Ascending aorta (tissue), 2 donors: ENCODE data around the gene DENND11. TPM values are rescaled to one million over a fixed set of nuclear protein-coding genes. Genes with fewer than 3 reads are reported as not detected.
A peak's percentile ranks its signal among the peaks of the same experiment; 100 is the strongest.

Experiments used
- DNase-seq, 2 donors: peaks; one replicate each; pipeline ENCODE4 v3.0.0-alpha.2; 2019; ENCODE audit warnings: low spot score in 2 of 2
- H3K27ac ChIP-seq, 2 donors: fragments of 200-600 bp; sonication (generic); one replicate each; pipeline ENCODE4 v1.5.1; 2016 to 2017; ENCODE audit warnings: mild to moderate bottlenecking in 1 of 2
- H3K27me3 ChIP-seq: fragments of 200-600 bp; sonication (generic); one replicate; pipeline ENCODE4 v1.5.1; 2017
- H3K36me3 ChIP-seq, 2 donors: fragments of 200-600 bp; sonication (generic); one replicate each; pipeline ENCODE4 v1.5.1; 2016
- H3K4me1 ChIP-seq, 2 donors: fragments of 200-600 bp; sonication (generic); one replicate each; pipeline ENCODE4 v1.5.1; 2016 to 2017; ENCODE audit warnings: mild to moderate bottlenecking in 1 of 2
- H3K4me3 ChIP-seq, 2 donors: fragments of 200-600 bp; sonication (generic); one replicate each; pipeline ENCODE4 v1.5.1; 2016 to 2017; ENCODE audit warnings: mild to moderate bottlenecking in 1 of 2
- H3K9me3 ChIP-seq, 2 donors: fragments of 200-600 bp; sonication (generic); one replicate each; pipeline ENCODE4 v1.5.1; 2016
- intact Hi-C: fragments of 100-400 bp; cut with DNase I; formaldehyde crosslinking; loops from one replicate; pipeline ENCODE4 v1.15.1; 2023
- total RNA-seq: library from RNA; depleted of rRNA; stranded (reverse); fragments of >200 nt; gene quantifications from one replicate; pipeline ENCODE4 v1.1.0, GENCODE V29; 2016
- TF ChIP-seq, protein P1 (sequence below), 3 experiments: fragments of 200-600 bp in 2 of 3; fragments of 450-650 bp in 1 of 3; sonication (generic) in 2 of 3; IDR thresholded peaks; one replicate each; pipeline ENCODE4 v1.5.1; 2016 to 2019; ENCODE audit warnings: antibody characterized with exemption in 3 of 3, mild to moderate bottlenecking in 1 of 3, moderate library complexity in 1 of 3

The DENND11 gene
- total RNA-seq, 1 donor from 2014 or later: 10.4 TPM

DNA sequence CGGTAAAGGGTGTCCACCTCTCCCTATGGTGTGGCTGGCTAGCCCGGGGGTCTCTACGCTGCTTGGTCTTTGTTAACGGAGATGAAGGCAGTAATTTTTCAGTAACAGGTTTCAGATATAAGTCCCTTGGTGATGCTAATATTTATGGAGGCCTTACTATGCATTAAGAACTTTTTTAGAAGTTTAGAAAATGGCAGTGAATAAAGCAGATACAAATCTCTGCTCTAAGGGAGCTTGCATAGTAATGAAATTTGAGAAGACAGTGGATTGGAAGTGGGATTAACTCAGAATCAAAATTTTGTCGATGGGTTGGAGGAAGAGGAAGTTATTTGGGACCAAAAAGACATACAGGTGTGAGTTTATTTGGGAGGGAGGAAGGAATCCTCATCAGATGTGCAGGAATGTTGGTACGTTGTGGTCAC, 36.6 kb upstream of the DENND11 start:
- peaks cover 22 to 25% of the 10 kb centered on the region in 2 donors for H3K36me3 ChIP-seq
- DNase-seq: no peak
- peaks cover 2 to 10% of the 10 kb centered on the region in 2 donors for H3K4me1 ChIP-seq
- no peaks in the 10 kb centered on the region for H3K9me3 ChIP-seq
- no peaks in the 10 kb centered on the region for H3K27me3 ChIP-seq
- TF ChIP-seq, protein P1, sequence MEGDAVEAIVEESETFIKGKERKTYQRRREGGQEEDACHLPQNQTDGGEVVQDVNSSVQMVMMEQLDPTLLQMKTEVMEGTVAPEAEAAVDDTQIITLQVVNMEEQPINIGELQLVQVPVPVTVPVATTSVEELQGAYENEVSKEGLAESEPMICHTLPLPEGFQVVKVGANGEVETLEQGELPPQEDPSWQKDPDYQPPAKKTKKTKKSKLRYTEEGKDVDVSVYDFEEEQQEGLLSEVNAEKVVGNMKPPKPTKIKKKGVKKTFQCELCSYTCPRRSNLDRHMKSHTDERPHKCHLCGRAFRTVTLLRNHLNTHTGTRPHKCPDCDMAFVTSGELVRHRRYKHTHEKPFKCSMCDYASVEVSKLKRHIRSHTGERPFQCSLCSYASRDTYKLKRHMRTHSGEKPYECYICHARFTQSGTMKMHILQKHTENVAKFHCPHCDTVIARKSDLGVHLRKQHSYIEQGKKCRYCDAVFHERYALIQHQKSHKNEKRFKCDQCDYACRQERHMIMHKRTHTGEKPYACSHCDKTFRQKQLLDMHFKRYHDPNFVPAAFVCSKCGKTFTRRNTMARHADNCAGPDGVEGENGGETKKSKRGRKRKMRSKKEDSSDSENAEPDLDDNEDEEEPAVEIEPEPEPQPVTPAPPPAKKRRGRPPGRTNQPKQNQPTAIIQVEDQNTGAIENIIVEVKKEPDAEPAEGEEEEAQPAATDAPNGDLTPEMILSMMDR (IDR thresholded peaks at IDR 0.05): no peak
- intact Hi-C loops: loop anchor here (2.0 to 5.0 kb wide), 3 partner anchors 36 to 186 kb away; partner anchors contain the start of genes AGK and DENND11
- H3K4me3 ChIP-seq: peak overlapping the region; percentile 70 to 73
- peak overlapping the region; percentile 70 to 81 for H3K27ac ChIP-seq

DNA sequence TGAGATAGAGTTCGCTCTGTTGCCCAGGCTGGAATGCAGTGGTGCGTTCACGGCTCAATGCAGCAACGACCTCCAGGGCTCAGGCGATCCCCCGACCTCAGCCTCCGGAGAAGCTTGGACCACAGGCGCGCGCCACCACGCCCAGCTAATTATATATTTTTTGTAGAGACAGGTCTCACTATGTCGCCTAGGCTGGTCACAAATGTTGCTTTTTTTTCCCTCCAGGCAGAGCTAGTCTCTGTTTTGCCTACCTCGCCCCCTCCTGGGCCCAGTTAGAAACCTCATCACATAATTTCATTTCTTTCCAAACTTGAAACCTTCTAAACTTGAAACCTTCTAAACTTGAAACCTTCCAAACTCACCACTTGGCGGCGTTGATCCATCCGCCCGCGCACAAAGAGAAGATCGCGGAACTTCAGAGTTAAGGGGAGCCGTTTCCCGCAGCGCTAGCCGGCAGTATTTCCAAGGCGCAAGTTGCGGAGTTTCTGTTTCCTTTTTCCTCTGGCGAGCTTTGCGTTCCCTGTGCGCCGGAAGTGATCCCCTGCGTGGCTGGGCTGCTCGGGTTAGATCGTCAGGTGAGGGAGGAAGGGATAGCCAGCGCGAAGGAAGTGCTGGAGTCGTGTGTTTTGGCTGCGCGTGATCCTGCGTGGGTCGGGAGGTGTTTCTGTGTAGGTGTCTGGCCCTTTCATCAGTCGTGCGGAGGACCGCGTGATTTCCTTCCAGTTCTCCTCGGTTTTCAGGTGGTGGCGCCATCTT, 36.0 kb upstream of the DENND11 start, which contains the start of gene SSBP1:
TSS of gene SSBP1 (plus strand) at position 523 of the 756 bp plus-strand sequence. CDS start 809 bp downstream, outside the sequence.
- peaks cover 17 to 19% of the 10 kb centered on the region in 2 donors for H3K36me3 ChIP-seq
- H3K4me3 ChIP-seq: peak within 1 kb of the TSS; percentile 70 to 73
- H3K27ac ChIP-seq: peak within 1 kb of the TSS; percentile 70 to 81
- DNase-seq: peak; percentile 59 to 95
- no peaks in the 10 kb centered on the region for H3K9me3 ChIP-seq
- H3K27me3 ChIP-seq: no peaks in the 10 kb centered on the region
- intact Hi-C loops: loop anchor here (2.0 to 5.0 kb wide), 4 partner anchors 35 to 186 kb away; partner anchors contain the start of genes AGK and DENND11
- peaks cover 2 to 10% of the 10 kb centered on the region in 2 donors for H3K4me1 ChIP-seq
- TF ChIP-seq, protein P1 (IDR thresholded peaks at IDR 0.05): peak; percentile 74 to 79 (median 76)

DNA sequence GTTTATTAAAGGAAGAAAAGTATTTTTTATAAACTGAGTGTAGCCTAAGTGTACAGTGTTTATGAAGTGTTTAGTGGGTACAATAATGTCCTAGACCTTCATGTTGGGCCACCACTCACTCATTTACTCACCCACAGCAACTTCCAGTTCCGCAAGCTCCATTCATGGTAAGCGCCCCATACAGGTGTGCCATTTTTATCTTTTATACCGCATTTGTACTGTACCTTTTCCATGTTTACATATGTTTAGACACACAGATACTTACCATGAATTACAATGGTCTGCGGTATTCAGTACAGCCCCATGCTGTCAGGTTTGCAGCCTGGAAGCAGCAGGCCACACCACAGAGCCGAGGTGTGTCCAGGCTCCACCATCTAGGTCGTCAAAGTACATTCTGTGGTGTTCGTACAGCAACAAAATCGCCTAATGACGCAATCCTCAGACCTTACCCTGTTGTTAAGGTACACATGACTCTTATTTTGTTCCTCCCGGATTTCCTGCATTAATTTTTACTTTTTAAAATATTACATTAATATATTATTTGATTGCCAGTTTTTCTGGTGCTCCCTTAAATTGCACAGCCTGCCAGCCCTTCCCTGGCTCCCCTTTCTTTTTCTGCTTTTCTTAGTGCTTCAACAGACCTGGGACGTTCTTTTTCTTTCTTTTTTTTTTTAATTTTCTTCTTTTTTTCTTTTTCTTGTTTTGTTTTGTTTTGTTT, 35.3 kb upstream of the DENND11 start:
- TF ChIP-seq, protein P1 (IDR thresholded peaks at IDR 0.05): no peak
- H3K27me3 ChIP-seq: no peaks in the 10 kb centered on the region
- intact Hi-C loops: loop anchor here (2.0 to 5.0 kb wide), 2 partner anchors 80 to 185 kb away; partner anchors contain the start of gene AGK
- H3K4me1 ChIP-seq: peaks cover 2 to 10% of the 10 kb centered on the region in 2 donors
- H3K4me3 ChIP-seq: peak overlapping the region; percentile 70 to 73
- H3K9me3 ChIP-seq: no peaks in the 10 kb centered on the region
- H3K36me3 ChIP-seq: peaks cover 9 to 12% of the 10 kb centered on the region in 2 donors
- DNase-seq: no peak
- H3K27ac ChIP-seq: peak overlapping the region; percentile 70 to 81

DNA sequence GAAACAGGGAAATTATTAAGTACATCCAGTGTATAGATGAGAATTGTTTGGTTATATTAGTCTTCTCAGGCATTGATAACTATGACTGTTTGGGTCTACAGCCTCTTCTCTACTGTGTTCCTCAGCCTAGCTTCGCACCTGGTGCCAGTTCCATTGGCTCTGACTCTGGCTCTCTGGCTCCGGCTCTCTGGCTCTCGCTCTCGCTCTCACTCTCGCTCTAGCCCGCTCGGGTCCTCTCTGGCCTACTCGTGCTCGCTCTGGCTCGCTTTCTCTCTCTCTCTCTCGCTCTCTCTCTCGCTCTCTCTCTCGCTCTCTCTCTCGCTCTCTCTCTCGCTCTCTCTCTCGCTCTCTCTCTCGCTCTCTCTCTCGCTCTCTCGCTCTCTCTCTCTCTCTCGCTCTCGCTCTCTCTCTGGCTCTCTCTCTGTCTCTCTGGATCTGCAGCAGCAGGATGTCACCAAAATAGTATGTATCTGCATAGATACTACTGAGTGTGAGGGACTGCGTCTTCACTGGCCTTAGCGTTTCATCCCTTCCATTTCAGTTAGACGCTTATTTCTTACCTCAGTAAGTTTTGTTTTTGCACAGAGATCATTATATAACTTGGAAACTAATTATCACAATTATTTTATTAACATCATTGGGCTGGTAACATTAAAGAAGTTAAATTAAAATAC, 29.6 kb upstream of the DENND11 start:
- Histone ChIP-seq H3K9me3 (no peaks in the 10 kb centered on the region), H3K4me1 (no peaks in the 10 kb centered on the region), H3K4me3 (no peak overlapping the region), H3K27me3 (no peaks in the 10 kb centered on the region), H3K27ac (no peak overlapping the region), H3K36me3 (no peaks in the 10 kb centered on the region)
- DNase-seq: no peak
- intact Hi-C loops: no loop called here
- TF ChIP-seq, protein P1 (IDR thresholded peaks at IDR 0.05): no peak

DNA sequence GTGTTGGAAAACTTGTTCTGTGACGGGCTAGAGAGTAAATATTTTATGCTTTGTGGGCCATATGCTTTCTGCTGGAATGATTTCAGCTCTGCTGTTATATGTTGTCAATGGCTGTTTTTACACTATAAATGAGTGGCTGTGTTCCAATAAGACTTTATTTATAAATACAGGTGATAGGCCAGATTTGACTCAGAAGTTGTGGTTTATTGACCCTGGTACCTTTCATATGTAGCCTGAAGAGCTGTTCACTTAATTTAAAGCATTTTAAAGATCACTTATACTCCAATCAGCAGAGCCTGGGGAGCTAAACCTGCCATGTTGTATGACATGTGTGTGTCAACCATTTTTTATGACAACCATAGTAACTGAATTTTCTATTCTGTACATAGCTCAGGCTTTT, 27.1 kb upstream of the DENND11 start:
- Histone ChIP-seq H3K4me1 (no peaks in the 10 kb centered on the region), H3K4me3 (no peak overlapping the region), H3K27me3 (no peaks in the 10 kb centered on the region), H3K9me3 (no peaks in the 10 kb centered on the region), H3K27ac (no peak overlapping the region), H3K36me3 (no peaks in the 10 kb centered on the region)
- intact Hi-C loops: no loop called here
- no peak for DNase-seq
- TF ChIP-seq, protein P1 (IDR thresholded peaks at IDR 0.05): no peak
